ENCODE measurements around the gene SLC44A1.
"Not testable (repeated sequence)": the region's sequence is repeated elsewhere in the genome, so short reads cannot be mapped to it uniquely, and the experiment has no call there.

The SLC44A1 gene

DNA sequence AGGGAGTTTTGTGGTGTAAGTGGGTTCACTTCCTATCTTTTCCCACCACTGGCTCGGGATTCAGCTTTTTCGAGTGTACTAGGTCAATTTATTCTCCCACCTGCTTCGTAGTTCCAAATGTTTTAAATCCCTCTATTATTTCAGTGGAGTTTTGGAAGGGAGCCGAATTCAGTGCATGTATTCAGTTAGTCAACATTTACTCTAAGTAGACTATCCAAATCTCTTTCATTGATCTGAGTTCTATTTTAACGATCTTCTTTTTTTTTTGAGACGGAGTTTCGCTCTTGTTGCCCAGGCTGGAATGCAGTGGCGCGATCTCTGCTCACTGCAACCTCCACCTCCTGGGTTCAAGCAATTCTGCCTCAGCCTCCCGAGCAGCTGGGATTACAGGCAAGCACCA lies 23.8 kb downstream of the SLC44A1 start:
- H3K79me1 ChIP-seq (ENCODE audit: low read length); H3K27me3 ChIP-seq (ENCODE audit: insufficient read depth, low read length); H3K4me2 ChIP-seq (ENCODE audit: low read length); H4K12ac ChIP-seq (ENCODE audit: low read depth, low read length); H2BK120ac ChIP-seq (ENCODE audit: insufficient read depth, low read length, poor library complexity); H2BK12ac ChIP-seq (ENCODE audit: low read length); DNase-seq; H3K9me3 ChIP-seq (ENCODE audit: insufficient read depth, low read depth, low read length); H4K8ac ChIP-seq (ENCODE audit: low read depth, low read length); H3K36me3 ChIP-seq (ENCODE audit: control insufficient read depth in 1 of 2, insufficient read depth in 2 of 2, low read length in 2 of 2); H3K79me2 ChIP-seq (ENCODE audit: control insufficient read depth, insufficient read depth, low read length, poor library complexity); H3K4me1 ChIP-seq (ENCODE audit: control insufficient read depth in 1 of 2, insufficient read depth in 2 of 2, low read length in 2 of 2); H3K4me3 ChIP-seq (ENCODE audit: low read depth, low read length); H4K91ac ChIP-seq (ENCODE audit: low read depth, low read length); H3K9ac ChIP-seq (ENCODE audit: low read length); H2AK5ac ChIP-seq (ENCODE audit: low read length); H3K14ac ChIP-seq (ENCODE audit: low read length); H2BK5ac ChIP-seq (ENCODE audit: low read depth, low read length, poor library complexity); H2AFZ ChIP-seq (ENCODE audit: insufficient read depth, low read length, poor library complexity); H3K27ac ChIP-seq (ENCODE audit: low read depth, low read length); H3K18ac ChIP-seq (ENCODE audit: low read length); H3K23ac ChIP-seq (ENCODE audit: low read length); H3K4ac ChIP-seq (ENCODE audit: low read depth, low read length): not testable (repeated sequence)
- no CpG with 5 or more reads among the region's 10 CpGs for WGBS (ENCODE audit: extremely low coverage, insufficient coverage, insufficient read length)

GRCh38 chr9:105269593-105269992 lies 25.1 kb downstream of the SLC44A1 start:
- Histone ChIP-seq H3K4me1 (ENCODE audit: control insufficient read depth in 1 of 2, insufficient read depth in 2 of 2, low read length in 2 of 2) (no peaks in the 10 kb centered on the region), H3K18ac (ENCODE audit: low read length) (no peak overlapping the region), H3K4ac (ENCODE audit: low read depth, low read length) (no peak overlapping the region), H3K9ac (ENCODE audit: low read length) (no peak overlapping the region), H4K91ac (ENCODE audit: low read depth, low read length) (no peak overlapping the region), H3K4me3 (ENCODE audit: low read depth, low read length) (no peak overlapping the region), H4K8ac (ENCODE audit: low read depth, low read length) (no peak overlapping the region), H3K36me3 (ENCODE audit: control insufficient read depth in 1 of 2, insufficient read depth in 2 of 2, low read length in 2 of 2) (no peaks in the 10 kb centered on the region), H3K14ac (ENCODE audit: low read length) (no peak overlapping the region), H3K23ac (ENCODE audit: low read length) (no peak overlapping the region), H3K79me2 (ENCODE audit: control insufficient read depth, insufficient read depth, low read length, poor library complexity) (no peaks in the 10 kb centered on the region), H3K27me3 (ENCODE audit: insufficient read depth, low read length) (no peaks in the 10 kb centered on the region), H2AK5ac (ENCODE audit: low read length) (no peak overlapping the region), H2BK120ac (ENCODE audit: insufficient read depth, low read length, poor library complexity) (no peak overlapping the region), H3K79me1 (ENCODE audit: low read length) (no peaks in the 10 kb centered on the region), H2BK5ac (ENCODE audit: low read depth, low read length, poor library complexity) (no peak overlapping the region), H3K4me2 (ENCODE audit: low read length) (no peak overlapping the region), H3K27ac (ENCODE audit: low read depth, low read length) (no peak overlapping the region), H3K9me3 (ENCODE audit: insufficient read depth, low read depth, low read length) (no peaks in the 10 kb centered on the region), H4K12ac (ENCODE audit: low read depth, low read length) (no peak overlapping the region), H2AFZ (ENCODE audit: insufficient read depth, low read length, poor library complexity) (no peak overlapping the region), H2BK12ac (ENCODE audit: low read length) (no peak overlapping the region)
- no peak for DNase-seq
- no CpG with 5 or more reads among the region's 2 CpGs for WGBS (ENCODE audit: extremely low coverage, insufficient coverage, insufficient read length)

DNA sequence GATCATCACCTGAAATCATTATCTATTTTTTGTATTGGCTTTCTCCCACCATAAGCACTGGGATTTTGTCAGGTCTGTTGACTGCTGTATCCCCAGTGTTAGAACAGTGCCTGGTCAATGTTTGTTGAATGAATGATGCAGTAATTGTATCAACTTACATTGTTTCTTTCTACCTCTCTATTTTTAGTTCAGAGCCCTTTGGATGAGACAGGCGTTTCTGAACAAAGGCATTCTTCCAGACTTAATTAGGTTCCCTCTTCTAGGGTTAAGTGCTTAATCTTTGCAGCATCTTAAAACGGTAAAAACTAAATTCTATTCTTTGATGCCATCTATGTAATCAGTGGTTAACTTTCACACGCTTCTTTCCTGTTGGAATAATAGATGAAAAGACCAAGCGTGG lies 26.3 kb downstream of the SLC44A1 start:
- Histone ChIP-seq H3K9ac (ENCODE audit: low read length) (no peak overlapping the region), H2AFZ (ENCODE audit: insufficient read depth, low read length, poor library complexity) (no peak overlapping the region), H4K12ac (ENCODE audit: low read depth, low read length) (no peak overlapping the region), H3K4me2 (ENCODE audit: low read length) (no peak overlapping the region), H3K27me3 (ENCODE audit: insufficient read depth, low read length) (no peaks in the 10 kb centered on the region), H2BK5ac (ENCODE audit: low read depth, low read length, poor library complexity) (no peak overlapping the region), H2AK5ac (ENCODE audit: low read length) (no peak overlapping the region), H4K91ac (ENCODE audit: low read depth, low read length) (no peak overlapping the region), H3K4me3 (ENCODE audit: low read depth, low read length) (no peak overlapping the region), H3K4me1 (ENCODE audit: control insufficient read depth in 1 of 2, insufficient read depth in 2 of 2, low read length in 2 of 2) (no peaks in the 10 kb centered on the region), H3K36me3 (ENCODE audit: control insufficient read depth in 1 of 2, insufficient read depth in 2 of 2, low read length in 2 of 2) (no peaks in the 10 kb centered on the region), H2BK12ac (ENCODE audit: low read length) (no peak overlapping the region), H3K23ac (ENCODE audit: low read length) (no peak overlapping the region), H3K79me2 (ENCODE audit: control insufficient read depth, insufficient read depth, low read length, poor library complexity) (no peaks in the 10 kb centered on the region), H2BK120ac (ENCODE audit: insufficient read depth, low read length, poor library complexity) (no peak overlapping the region), H3K4ac (ENCODE audit: low read depth, low read length) (no peak overlapping the region), H3K18ac (ENCODE audit: low read length) (no peak overlapping the region), H3K14ac (ENCODE audit: low read length) (no peak overlapping the region), H3K79me1 (ENCODE audit: low read length) (no peaks in the 10 kb centered on the region), H3K9me3 (ENCODE audit: insufficient read depth, low read depth, low read length) (no peaks in the 10 kb centered on the region), H3K27ac (ENCODE audit: low read depth, low read length) (no peak overlapping the region), H4K8ac (ENCODE audit: low read depth, low read length) (no peak overlapping the region)
- no peak for DNase-seq
- WGBS (ENCODE audit: extremely low coverage, insufficient coverage, insufficient read length) = no CpG with 5 or more reads among the region's 4 CpGs

- H3K4me3 ChIP-seq (ENCODE audit: low read depth, low read length) = no peak overlapping the region
- no peaks in the 10 kb centered on the region for H3K27me3 ChIP-seq (ENCODE audit: insufficient read depth, low read length)
- no peak overlapping the region for H4K8ac ChIP-seq (ENCODE audit: low read depth, low read length)
- H3K18ac ChIP-seq (ENCODE audit: low read length) = no peak overlapping the region
- H3K9ac ChIP-seq (ENCODE audit: low read length) = no peak overlapping the region
- H3K4me2 ChIP-seq (ENCODE audit: low read length) = no peak overlapping the region
- no CpG with 5 or more reads among the region's 1 CpG for WGBS (ENCODE audit: extremely low coverage, insufficient coverage, insufficient read length)
- H3K23ac ChIP-seq (ENCODE audit: low read length) = no peak overlapping the region
- no peak overlapping the region for H2BK120ac ChIP-seq (ENCODE audit: insufficient read depth, low read length, poor library complexity)
- DNase-seq = no peak
- H3K14ac ChIP-seq (ENCODE audit: low read length) = no peak overlapping the region
- H2AFZ ChIP-seq (ENCODE audit: insufficient read depth, low read length, poor library complexity) = no peak overlapping the region
- H3K36me3 ChIP-seq (ENCODE audit: control insufficient read depth in 1 of 2, insufficient read depth in 2 of 2, low read length in 2 of 2) = no peaks in the 10 kb centered on the region
- H3K4ac ChIP-seq (ENCODE audit: low read depth, low read length) = no peak overlapping the region
- H4K91ac ChIP-seq (ENCODE audit: low read depth, low read length) = no peak overlapping the region
- no peaks in the 10 kb centered on the region for H3K9me3 ChIP-seq (ENCODE audit: insufficient read depth, low read depth, low read length)
- no peaks in the 10 kb centered on the region for H3K4me1 ChIP-seq (ENCODE audit: control insufficient read depth in 1 of 2, insufficient read depth in 2 of 2, low read length in 2 of 2)
- no peaks in the 10 kb centered on the region for H3K79me2 ChIP-seq (ENCODE audit: control insufficient read depth, insufficient read depth, low read length, poor library complexity)
- H3K79me1 ChIP-seq (ENCODE audit: low read length) = no peaks in the 10 kb centered on the region
- H2BK5ac ChIP-seq (ENCODE audit: low read depth, low read length, poor library complexity) = no peak overlapping the region
- no peak overlapping the region for H2BK12ac ChIP-seq (ENCODE audit: low read length)
- H3K27ac ChIP-seq (ENCODE audit: low read depth, low read length) = no peak overlapping the region
- no peak overlapping the region for H4K12ac ChIP-seq (ENCODE audit: low read depth, low read length)
- no peak overlapping the region for H2AK5ac ChIP-seq (ENCODE audit: low read length)
Observed at GRCh38 chr9:105273731-105274130, 29.3 kb downstream of the SLC44A1 start.
